ENCODE data around the gene RPL18A. TPM values are rescaled to one million over a fixed set of nuclear protein-coding genes. Genes with fewer than 3 reads are reported as not detected.

Gene RPL18A
- polyA plus RNA-seq (2011; rRNA removed) = 1,501 and 2,264 TPM in 2 replicates
- polyA minus RNA-seq (2011; rRNA and poly(A)+ RNA removed) = 366 and 374 TPM in 2 replicates

DNA sequence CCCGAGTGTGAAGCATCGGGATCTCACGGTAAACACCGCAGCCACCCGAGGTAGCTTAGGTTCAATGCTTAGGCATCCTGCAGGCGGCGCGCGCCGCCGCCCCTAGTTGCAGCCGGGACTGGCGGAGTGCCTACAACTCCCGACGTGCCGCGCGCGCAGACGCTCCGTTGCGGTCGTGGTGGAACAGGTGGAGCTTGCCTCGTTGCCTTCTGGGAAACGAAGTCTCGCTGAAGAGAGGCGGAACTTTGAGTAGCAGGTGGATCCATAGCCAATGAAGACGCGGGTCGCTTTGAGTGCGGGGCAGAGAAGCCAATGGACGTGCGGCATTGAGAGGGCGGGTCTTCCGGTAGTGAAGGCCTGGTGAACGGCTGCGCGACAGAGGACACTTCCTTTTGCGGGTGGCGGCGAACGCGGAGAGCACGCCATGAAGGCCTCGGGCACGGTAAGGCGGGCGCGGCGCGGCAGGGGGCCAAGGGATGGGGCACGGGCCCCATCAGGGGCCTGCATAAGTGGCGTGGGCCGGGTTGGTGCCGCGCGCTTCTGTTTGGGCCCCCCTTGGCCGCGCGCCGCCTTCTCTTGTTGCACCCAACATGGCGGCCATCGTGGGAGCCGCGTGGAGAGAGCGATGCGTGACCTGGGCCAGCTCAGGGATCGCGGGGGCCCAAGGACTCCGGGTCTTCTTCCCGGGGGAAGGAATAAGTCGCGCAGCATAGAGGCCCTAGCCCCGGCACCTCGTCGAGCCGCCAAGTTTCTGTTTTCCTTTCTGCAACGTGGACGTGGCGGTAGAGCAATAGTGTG is at the start of gene RPL18A:
TSS of gene RPL18A (plus strand) at position 378 of the 798 bp plus-strand sequence. CDS start at position 425, 47 bp downstream.
- DNase-seq (ENCODE audit: low read depth) = peak; percentile 99
- Histone ChIP-seq H3K27me3 (ENCODE audit: control insufficient read depth, insufficient read depth, low read length) (no peaks in the 10 kb centered on the region), H3K4me3 (ENCODE audit: low read depth, low read length) (peak within 1 kb of the TSS; percentile 98), H3K36me3 (ENCODE audit: control insufficient read depth, insufficient read depth, low read length) (peaks cover 26% of the 10 kb centered on the region)
- TF ChIP-seq, protein P1, sequence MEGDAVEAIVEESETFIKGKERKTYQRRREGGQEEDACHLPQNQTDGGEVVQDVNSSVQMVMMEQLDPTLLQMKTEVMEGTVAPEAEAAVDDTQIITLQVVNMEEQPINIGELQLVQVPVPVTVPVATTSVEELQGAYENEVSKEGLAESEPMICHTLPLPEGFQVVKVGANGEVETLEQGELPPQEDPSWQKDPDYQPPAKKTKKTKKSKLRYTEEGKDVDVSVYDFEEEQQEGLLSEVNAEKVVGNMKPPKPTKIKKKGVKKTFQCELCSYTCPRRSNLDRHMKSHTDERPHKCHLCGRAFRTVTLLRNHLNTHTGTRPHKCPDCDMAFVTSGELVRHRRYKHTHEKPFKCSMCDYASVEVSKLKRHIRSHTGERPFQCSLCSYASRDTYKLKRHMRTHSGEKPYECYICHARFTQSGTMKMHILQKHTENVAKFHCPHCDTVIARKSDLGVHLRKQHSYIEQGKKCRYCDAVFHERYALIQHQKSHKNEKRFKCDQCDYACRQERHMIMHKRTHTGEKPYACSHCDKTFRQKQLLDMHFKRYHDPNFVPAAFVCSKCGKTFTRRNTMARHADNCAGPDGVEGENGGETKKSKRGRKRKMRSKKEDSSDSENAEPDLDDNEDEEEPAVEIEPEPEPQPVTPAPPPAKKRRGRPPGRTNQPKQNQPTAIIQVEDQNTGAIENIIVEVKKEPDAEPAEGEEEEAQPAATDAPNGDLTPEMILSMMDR (IDR thresholded peaks at IDR 0.05; ENCODE audit: insufficient read depth, low read depth, low read length) = peak; percentile 94
- CTCF ChIA-PET = interaction anchor here (0.5 to 3.8 kb wide), 31 partner anchors 10 to 567 kb away, joined by 3 to 54 read pairs (median 3); partner anchors contain the start of genes CCDC124, JAK3 and SLC5A5
- POLR2A ChIA-PET = interaction anchor here (0.6 to 1.1 kb wide), 6 partner anchors 10 to 1204 kb away, joined by 3 to 13 read pairs (median 4); partner anchors contain the start of gene CCDC124

DNA sequence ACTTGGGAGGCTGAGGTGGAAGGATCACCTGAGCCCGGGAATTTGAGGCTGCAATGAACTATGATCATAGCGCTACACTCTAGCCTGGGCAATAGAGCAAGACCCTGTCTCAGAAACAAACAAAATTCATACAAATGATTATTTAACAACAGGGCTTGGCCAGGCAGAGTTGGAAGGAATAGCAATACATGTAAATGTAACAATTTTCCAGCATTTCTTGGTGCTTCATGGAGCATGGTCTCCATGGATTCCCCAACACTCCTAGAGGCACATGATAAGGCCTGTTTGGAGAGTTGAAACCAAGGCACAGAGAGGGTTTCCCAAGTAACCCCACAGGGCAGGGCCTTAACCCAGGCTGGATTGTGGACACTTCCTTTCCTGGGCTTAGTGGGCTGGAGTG is 48.6 kb upstream of the RPL18A start:
- H3K4me3 ChIP-seq (ENCODE audit: low read depth, low read length) = no peak overlapping the region
- TF ChIP-seq, protein P1 (IDR thresholded peaks at IDR 0.05; ENCODE audit: insufficient read depth, low read depth, low read length) = no peak
- POLR2A ChIA-PET = no interaction called here
- peaks cover 2% of the 10 kb centered on the region; the same call in 1 of the 2 replicates for H3K27me3 ChIP-seq (ENCODE audit: control insufficient read depth, insufficient read depth, low read length)
- CTCF ChIA-PET = no interaction called here
- no peaks in the 10 kb centered on the region for H3K36me3 ChIP-seq (ENCODE audit: control insufficient read depth, insufficient read depth, low read length)
- DNase-seq (ENCODE audit: low read depth) = no peak

DNA sequence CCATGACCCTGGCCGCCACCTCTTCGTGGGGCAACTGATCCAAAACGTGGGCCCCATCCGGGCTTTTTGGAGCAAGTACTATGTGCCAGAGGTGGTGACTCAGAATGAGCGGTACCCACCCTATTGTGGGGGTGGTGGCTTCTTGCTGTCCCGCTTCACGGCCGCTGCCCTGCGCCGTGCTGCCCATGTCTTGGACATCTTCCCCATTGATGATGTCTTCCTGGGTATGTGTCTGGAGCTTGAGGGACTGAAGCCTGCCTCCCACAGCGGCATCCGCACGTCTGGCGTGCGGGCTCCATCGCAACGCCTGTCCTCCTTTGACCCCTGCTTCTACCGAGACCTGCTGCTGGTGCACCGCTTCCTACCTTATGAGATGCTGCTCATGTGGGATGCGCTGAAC is 48.0 kb upstream of the RPL18A start:
- TF ChIP-seq, protein P1 (IDR thresholded peaks at IDR 0.05; ENCODE audit: insufficient read depth, low read depth, low read length) = no peak
- POLR2A ChIA-PET = no interaction called here
- H3K4me3 ChIP-seq (ENCODE audit: low read depth, low read length) = no peak overlapping the region
- peaks cover 2% of the 10 kb centered on the region; the same call in 1 of the 2 replicates for H3K27me3 ChIP-seq (ENCODE audit: control insufficient read depth, insufficient read depth, low read length)
- H3K36me3 ChIP-seq (ENCODE audit: control insufficient read depth, insufficient read depth, low read length) = no peaks in the 10 kb centered on the region
- CTCF ChIA-PET = interaction anchor here (2.4 kb wide), 1 partner anchor 9 kb away, joined by 8 read pairs; no protein-coding TSS in a partner anchor
- no peak for DNase-seq (ENCODE audit: low read depth)

DNA sequence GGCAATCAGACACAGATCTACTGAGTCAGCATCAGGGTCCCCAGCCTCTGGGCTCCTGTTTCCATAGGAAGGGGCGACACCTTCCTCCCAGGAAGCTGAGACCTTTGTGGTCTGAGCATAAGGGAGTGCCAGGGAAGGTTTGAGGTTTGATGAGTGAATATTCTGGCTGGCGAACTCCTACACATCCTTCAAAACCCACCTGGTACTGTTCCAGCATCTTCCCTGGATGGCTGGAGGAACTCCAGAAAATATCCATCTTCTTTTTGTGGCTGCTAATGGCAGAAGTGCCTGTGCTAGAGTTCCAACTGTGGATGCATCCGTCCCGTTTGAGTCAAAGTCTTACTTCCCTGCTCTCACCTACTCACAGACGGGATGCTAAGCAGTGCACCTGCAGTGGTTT is 47.6 kb upstream of the RPL18A start:
- Histone ChIP-seq H3K36me3 (ENCODE audit: control insufficient read depth, insufficient read depth, low read length) (no peaks in the 10 kb centered on the region), H3K27me3 (ENCODE audit: control insufficient read depth, insufficient read depth, low read length) (peaks cover 2% of the 10 kb centered on the region; the same call in 1 of the 2 replicates), H3K4me3 (ENCODE audit: low read depth, low read length) (no peak overlapping the region)
- TF ChIP-seq, protein P1 (IDR thresholded peaks at IDR 0.05; ENCODE audit: insufficient read depth, low read depth, low read length) = no peak
- ChIA-PET CTCF (interaction anchor here (2.4 kb wide), 1 partner anchor 9 kb away, joined by 8 read pairs; no protein-coding TSS in a partner anchor), POLR2A (no interaction called here)
- DNase-seq (ENCODE audit: low read depth) = no peak

DNA sequence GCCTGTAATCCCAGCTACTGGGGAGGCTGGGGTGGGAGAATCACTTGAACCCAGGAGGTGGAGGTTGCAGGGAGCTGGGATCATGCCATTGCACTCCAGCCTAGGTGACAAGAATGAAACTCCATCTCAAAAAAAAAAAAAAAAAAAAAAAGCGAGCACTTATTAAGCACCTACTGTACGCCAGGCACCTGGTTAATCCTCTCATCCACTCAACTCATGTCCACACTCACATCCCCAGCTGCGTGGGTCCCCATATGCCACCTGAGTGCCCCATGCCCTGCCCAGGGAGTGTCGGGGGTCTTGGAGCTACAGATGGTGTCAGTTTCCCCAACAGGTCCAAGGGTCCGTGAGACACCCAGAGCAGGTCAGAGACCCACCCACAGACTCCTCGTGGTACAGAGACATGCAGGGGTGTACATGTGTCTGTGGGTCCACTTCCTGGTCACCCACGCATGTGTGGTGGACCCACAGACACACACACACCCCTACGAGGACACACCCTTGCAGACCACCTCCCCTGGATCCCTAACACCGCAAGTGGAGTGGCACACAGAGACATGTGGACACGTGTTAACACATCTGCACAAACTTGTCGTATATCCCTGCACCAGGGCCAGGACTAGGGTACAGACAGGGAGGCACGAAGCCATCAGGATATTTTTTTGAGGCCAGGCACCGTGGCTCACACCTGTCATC is 41.9 kb upstream of the RPL18A start:
- TF ChIP-seq, protein P1 (IDR thresholded peaks at IDR 0.05; ENCODE audit: insufficient read depth, low read depth, low read length) = no peak
- DNase-seq (ENCODE audit: low read depth) = no peak
- CTCF ChIA-PET = no interaction called here
- Histone ChIP-seq H3K4me3 (ENCODE audit: low read depth, low read length) (no peak overlapping the region), H3K36me3 (ENCODE audit: control insufficient read depth, insufficient read depth, low read length) (no peaks in the 10 kb centered on the region), H3K27me3 (ENCODE audit: control insufficient read depth, insufficient read depth, low read length) (no peaks in the 10 kb centered on the region)
- POLR2A ChIA-PET = no interaction called here
